ENCODE data around the gene ZNF57. TPM values are rescaled to one million over a fixed set of nuclear protein-coding genes. Genes with fewer than 3 reads are reported as not detected.
"Not testable (repeated sequence)": the region's sequence is repeated elsewhere in the genome, so short reads cannot be mapped to it uniquely, and the experiment has no call there.

ZNF57 gene
- total and polyA plus RNA-seq, 9 of the 15 experiments (the other 6 are each of a cell fraction or from before 2014, with no cell fraction given): 3.9 to 13.5 (median 7.8) TPM

GRCh38 chr19:2963122-2963521, 62.4 kb downstream of the ZNF57 start:
- 79% methylated on average over 5 of the region's 5 CpGs for WGBS (ENCODE audit: insufficient coverage, low coverage, missing lambda C conversion rate)
- H3K4me3 ChIP-seq: no peak overlapping the region
- DNase-seq (ENCODE audit: extremely low read depth in 1 of 4, low spot score in 3 of 4): no peak
- FAIRE-seq: no peak
- intact Hi-C loops (cut with micrococcal nuclease) (no loop called here), in situ Hi-C loops (cut with MboI) (no loop called here)
- H3K4me2 ChIP-seq (ENCODE audit: insufficient read depth, low read length): no peak overlapping the region
- peaks cover 0 to 2% of the 10 kb centered on the region in 2 experiments; a peak in 1 of 5 replicates for H3K4me1 ChIP-seq (replicated peaks in 1 of 2; ENCODE audit: control insufficient read depth in 2 of 2, insufficient read depth in 2 of 2, low read length in 2 of 2)
- H3K27me3 ChIP-seq (ENCODE audit: control insufficient read depth in 2 of 2, insufficient read depth in 2 of 2, low read length in 2 of 2): no peaks in the 10 kb centered on the region
- H3K9ac ChIP-seq (ENCODE audit: insufficient read depth in 1 of 2, low read depth in 2 of 2, low read length in 2 of 2): no peak overlapping the region
- ChIA-PET CTCF (ENCODE audit: low intra/inter-chr PET ratio) (no interaction called here), POLR2A (interaction anchor here (0.5 to 1.3 kb wide), 2 partner anchors 11 to 683 kb away, joined by 3 to 4 read pairs; no protein-coding TSS in a partner anchor)
- no peaks in the 10 kb centered on the region for H4K20me1 ChIP-seq (replicated peaks; ENCODE audit: control insufficient read depth, insufficient read depth, low read length)
- no peak overlapping the region for H3K27ac ChIP-seq (ENCODE audit: extremely low read depth, low read depth, low read length)
- H3K36me3 ChIP-seq (ENCODE audit: control insufficient read depth, insufficient read depth, low read length): no peaks in the 10 kb centered on the region
- no peaks in the 10 kb centered on the region for H3K9me1 ChIP-seq (ENCODE audit: control insufficient read depth, insufficient read depth, low read length)
- no peaks in the 10 kb centered on the region for H3K9me3 ChIP-seq (replicated peaks; ENCODE audit: control insufficient read depth, insufficient read depth, low read depth, low read length)
- ATAC-seq: no peak
- TF ChIP-seq RBM17 (IDR thresholded peaks at IDR 0.05; ENCODE audit: borderline replicate concordance, low read depth, low read length) (no peak), BCOR (IDR thresholded peaks at IDR 0.05) (0 out of 2 replicates have a peak, but pooled peaks have one; percentile 48), ZNF121 (CRISPR knock-in tag; conservative IDR thresholded peaks at IDR 0.05) (peak; percentile 91), KDM1A (IDR thresholded peaks at IDR 0.05) (peak in 1 of 2 experiments; percentile 48; a peak in 1 of 4 replicates)
- no TSS peak for BruUV-seq (replicated peaks)
- H2AFZ ChIP-seq (ENCODE audit: low read depth, low read length): no peak overlapping the region
- no peaks in the 10 kb centered on the region for H3K79me2 ChIP-seq (ENCODE audit: control insufficient read depth, insufficient read depth, low read length)

DNA sequence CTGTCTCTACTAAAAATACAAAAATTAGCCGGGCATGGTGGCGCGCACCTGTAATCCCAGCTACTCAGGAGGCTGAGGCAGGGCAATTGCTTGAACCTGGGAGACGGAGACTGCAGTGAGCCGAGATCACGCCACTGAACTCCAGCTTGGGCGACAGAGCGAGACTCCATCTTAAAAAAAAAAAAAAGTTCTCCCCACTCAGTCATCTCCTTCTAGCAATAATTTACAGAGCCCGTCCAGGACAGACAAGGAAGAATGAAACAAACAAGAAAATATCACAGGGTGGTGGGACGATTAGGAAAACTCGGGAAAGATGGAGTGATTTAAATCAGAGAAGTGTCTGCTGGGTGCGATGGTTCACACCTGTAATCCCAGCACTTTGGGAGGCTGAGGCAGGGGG, 62.9 kb downstream of the ZNF57 start:
- ATAC-seq; H3K4me1 ChIP-seq (replicated peaks in 1 of 2; ENCODE audit: control insufficient read depth in 2 of 2, insufficient read depth in 2 of 2, low read length in 2 of 2); H3K9ac ChIP-seq (ENCODE audit: insufficient read depth in 1 of 2, low read depth in 2 of 2, low read length in 2 of 2); intact Hi-C loops (cut with micrococcal nuclease); H3K9me3 ChIP-seq (replicated peaks; ENCODE audit: control insufficient read depth, insufficient read depth, low read depth, low read length); H3K27ac ChIP-seq (ENCODE audit: extremely low read depth, low read depth, low read length); H3K36me3 ChIP-seq (ENCODE audit: control insufficient read depth, insufficient read depth, low read length); BruUV-seq (replicated peaks); H3K4me2 ChIP-seq (ENCODE audit: insufficient read depth, low read length); H2AFZ ChIP-seq (ENCODE audit: low read depth, low read length); H3K79me2 ChIP-seq (ENCODE audit: control insufficient read depth, insufficient read depth, low read length); H3K4me3 ChIP-seq; H3K9me1 ChIP-seq (ENCODE audit: control insufficient read depth, insufficient read depth, low read length); in situ Hi-C loops (cut with MboI); DNase-seq (ENCODE audit: extremely low read depth in 1 of 4, low spot score in 3 of 4); FAIRE-seq; H4K20me1 ChIP-seq (replicated peaks; ENCODE audit: control insufficient read depth, insufficient read depth, low read length); H3K27me3 ChIP-seq (ENCODE audit: control insufficient read depth in 2 of 2, insufficient read depth in 2 of 2, low read length in 2 of 2); POLR2A ChIA-PET: not testable (repeated sequence)
- WGBS (ENCODE audit: insufficient coverage, low coverage, missing lambda C conversion rate): 66% methylated on average over 10 of the region's 12 CpGs
- CTCF ChIA-PET (ENCODE audit: low intra/inter-chr PET ratio): interaction anchor here (0.6 kb wide), 1 partner anchor 248 kb away, joined by 3 read pairs; no protein-coding TSS in a partner anchor

Measured in K562 (cell line).